DMS 273 (cell line): ENCODE results near the gene OXGR1.
"Not testable (repeated sequence)": the region's sequence is repeated elsewhere in the genome, so short reads cannot be mapped to it uniquely, and the experiment has no call there.

ENCODE experiments used
- DNase-seq: peaks from one replicate; lab custom pipeline; 2025; ENCODE audit not compliant: unreplicated experiment; lab: John Stamatoyannopoulos, UW

Gene OXGR1

DNA sequence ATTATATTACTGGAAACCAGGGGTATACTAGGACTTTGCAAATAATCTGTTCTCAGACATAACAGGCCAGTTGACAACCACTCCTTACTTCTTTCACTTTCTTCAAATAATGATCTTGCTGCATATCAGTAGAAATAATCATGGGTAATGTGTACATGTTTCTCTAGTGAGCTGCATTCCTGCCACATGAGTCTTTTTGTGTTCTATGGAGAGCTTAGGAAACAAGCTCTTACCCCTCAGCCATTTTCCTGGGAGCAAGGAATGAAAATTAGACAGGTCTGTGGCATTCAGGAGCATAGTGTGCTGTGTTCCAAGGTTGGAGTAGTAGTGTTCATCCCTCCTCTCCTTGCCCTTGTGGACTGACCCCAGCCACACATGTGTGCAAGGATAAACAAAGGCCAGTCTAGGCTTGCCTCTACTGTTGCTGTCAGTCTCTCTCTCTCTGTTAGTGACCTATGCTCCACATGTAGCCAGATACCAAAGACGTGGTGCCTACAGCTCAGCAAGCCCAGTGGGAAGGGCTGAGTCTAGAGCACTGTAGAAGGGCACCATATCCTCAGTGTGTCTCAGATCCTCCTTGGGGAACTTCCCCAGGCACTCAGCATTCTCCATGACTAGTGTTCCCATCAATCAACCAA lies 11.5 kb upstream of the OXGR1 start:
- DNase-seq: no peak

DNA sequence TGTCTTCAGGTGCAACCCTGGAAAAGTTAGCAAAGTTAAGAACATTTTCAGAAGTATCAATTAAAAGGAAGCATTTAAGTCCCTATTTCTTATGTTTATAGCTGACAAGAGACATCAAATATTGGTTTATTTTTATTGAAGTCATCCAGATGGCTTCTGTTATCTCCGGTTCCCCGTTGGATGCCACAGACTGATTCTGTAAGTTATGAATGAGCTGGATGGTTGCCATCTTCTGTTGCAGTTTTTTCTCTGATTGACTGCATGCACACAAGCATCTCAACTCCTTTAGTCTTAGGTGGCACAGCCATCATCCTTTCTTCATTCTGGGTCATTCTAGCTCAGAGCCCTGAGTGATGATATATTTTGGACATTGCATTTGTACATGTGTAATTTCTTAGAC lies 10.6 kb upstream of the OXGR1 start:
- DNase-seq: no peak

DNA sequence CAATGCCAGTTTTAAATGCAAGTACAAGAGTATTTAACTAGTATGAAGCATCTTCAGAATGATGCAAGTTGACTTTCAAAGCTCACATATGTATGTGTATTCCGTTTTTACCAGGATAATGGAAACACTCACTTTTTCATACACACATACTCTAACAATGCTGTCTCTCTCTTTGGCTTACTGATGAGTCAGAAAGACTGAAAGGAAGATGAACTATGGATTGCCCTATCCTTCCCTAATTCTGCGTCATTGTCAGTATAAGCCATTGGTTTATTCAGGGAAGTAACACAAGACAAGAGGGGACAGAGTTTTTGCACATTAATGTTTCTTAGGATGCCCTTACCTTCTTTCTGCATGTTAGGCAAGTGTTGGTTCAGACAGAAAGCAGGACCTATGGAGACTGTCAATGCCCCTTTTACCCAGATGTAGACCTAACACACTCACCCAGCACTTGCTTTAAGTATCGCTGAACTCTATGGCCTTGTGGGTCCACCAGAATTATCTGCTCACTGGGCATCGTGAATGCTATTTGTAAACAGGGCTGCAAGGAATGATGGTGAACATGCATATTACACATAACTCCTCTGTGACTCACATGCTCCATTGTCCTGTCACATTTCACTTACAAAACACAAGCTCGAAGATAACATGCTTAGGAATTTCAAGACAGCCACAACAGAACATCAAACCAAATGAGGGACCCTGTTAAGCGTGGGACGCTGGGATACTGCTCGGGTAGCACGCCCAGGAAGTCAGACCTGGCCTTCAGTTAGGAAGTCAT lies 10.0 kb upstream of the OXGR1 start:
- DNase-seq: no peak

DNA sequence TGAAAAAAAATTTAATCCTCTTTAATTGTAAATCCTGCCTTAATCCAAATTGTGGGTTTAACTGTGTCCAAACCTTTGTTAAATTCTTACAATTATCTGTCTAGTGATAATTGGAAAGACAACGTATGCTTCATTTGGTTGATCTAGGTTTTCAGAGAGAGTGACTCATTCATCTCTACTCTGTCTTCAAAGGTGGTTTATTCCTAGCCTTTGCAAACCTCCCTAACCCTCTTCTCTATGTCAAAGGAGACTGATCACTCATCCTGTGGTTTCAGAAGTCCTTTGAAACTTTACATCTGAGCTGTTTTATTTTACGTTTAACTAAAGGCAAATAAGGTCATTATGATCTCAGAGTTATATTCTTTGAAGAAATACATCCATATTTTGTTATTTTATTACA lies 8.8 kb upstream of the OXGR1 start:
- DNase-seq: no peak

DNA sequence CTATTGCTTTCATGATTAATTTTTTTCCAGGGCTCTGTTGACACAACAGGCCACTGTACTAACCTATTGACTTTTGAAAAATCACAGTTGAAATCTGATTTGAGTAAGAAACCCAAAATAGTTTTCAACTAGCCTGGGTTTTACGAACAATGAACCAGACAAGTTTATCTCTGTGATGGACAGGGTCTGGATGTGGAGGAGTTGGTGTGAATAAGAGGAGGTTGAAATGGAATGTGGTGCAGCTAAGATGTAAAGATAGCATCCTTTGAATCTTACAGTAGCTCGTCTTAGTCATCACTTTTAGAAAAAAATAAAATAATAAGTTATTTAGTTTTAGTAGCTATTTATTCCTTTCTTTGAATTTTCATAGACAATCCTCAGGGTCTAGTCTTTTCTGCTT lies 8.3 kb upstream of the OXGR1 start:
- no peak for DNase-seq

DNA sequence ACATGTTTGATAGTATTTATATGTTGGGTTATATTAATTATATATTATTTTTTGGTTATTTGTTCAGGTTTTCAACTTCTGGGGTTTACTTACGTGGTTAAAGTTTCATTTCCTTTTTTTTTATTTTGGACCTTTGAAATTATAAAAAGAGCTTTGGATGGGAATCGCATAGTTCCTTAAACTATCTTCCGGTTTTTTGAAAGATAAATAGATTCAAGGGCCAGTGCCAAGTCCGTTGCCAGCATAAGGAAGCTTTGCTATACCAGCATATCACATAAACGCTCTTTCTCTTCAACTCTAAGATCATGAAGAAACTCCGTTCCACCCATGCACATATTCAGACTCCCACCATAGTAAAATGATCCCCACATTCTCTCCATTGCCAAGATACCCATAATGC lies 7.4 kb upstream of the OXGR1 start:
- DNase-seq: no peak

DNA sequence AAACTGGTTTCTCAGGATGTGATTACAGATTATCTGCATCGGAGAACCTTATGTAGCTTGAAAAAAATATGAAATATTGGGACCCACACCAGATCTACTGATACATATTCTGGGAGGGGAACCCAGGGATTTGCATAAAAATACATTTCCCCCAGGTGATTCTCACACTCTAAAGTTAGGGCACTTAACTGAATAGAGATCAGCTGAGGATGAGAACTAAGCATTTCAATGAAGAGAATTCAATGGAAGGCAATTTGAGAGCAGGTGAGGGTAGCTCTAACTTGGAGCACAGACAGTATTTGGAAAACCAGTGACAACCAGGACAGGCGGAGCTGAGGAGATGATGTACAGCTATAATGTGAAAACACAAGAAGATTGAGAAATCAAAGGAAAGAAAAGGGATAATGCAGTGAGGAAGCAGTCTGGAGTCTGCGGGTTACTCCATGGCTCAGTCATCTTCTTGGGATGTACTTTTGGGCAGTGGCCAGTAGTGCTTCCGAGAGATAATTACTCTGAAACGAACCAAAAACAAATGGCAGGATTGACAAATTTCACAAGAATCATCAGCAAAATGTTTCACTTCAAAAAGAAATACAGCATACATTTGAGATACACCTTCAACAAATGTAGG lies 6.1 kb upstream of the OXGR1 start:
- no peak for DNase-seq

DNA sequence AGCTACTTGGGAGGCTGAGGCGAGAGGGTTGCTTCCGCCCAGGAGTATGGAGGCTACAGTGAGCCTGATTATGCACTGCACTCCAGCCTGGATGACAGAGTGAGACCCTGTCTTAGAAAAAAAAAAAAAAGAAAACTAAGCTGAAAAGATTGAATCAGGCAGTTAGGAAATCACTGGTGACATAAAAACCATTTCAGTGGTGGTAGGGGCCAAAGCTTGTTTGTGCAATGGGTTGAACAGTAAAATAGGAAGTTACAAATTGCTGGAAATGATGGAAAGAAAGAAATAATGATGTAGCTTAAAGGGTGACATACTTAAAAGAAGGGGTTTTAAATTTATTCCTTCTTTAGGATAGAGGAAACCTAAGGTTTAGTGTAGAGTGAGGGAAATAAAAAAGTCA lies 4.8 kb upstream of the OXGR1 start:
- no peak for DNase-seq

DNA sequence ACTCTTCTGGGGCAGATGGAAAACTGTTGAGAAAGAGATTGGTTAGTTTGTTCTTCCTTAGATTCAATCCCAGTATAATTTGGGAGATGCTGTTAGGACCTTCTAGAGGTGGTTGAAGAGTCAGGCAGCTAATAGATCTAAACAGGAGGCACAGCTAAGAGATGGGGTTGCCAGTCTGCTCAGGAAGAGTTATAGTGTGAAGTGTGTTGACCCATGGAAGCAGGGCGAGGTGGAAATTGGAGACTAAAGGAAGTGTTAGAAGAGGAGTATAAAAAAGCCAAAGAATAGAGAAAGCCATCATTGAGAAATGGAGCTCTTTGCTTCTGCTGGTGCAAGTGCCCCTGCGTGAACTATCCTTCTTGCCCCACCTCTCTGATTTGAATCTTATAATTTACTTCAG lies 3.8 kb upstream of the OXGR1 start:
- DNase-seq: no peak

DNA sequence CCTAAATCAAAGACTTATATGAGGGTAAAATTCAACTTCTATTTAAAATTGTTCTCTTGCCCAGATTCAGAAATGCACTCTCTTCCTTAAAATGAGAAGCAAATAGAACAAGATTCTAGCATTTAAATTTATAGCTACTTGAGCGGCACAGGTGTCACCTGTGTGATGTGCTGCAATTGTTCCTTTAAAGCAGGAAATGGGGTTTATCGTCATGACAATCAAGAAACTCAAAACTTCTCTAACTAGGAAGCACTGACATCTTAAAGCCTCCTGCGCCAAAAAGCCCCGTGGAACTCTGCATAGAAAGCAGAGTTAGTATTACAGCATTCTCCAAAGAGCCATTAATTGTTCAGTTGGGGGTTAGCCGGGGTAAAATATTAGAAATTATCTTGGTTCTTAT lies 2.6 kb upstream of the OXGR1 start:
- no peak for DNase-seq

DNA sequence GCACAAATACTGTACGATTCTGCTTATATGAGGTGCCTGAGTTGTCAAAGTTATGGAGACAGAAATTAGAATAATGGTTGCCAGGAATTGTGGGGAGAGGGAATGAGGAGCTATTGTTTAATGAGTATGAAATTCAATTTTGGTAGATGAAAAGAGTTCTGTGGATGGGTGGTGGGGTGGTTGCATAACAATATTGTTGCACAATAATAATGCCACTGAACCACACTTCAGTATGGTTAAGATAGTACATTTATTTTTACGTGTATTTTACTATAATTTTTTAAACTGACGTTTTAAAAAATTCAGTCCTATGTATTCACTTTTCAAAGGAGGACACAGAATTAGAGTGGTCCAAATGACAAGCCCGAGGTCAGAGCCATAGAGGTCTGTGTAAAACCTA lies 1.8 kb upstream of the OXGR1 start:
- no peak for DNase-seq

DNA sequence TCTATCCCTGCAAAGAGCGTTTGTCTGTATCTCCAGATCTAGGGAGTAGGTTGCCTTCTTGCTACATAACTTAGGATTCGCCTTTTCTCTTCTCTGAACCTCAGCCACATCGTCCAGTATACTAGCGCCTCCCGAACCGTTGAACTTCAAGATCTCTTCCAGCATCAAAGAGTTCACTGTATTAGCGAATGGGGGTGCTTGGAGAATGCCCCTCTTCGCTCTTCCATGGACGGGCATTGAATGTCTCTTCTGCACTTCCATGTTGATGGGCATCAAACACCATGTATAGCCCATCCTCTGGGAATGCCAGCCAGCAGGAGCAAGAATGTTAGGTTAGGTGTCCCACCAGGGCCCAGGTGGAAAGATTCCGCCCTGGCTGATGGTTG lies 575 bp upstream of the OXGR1 start:
- no peak for DNase-seq

DNA sequence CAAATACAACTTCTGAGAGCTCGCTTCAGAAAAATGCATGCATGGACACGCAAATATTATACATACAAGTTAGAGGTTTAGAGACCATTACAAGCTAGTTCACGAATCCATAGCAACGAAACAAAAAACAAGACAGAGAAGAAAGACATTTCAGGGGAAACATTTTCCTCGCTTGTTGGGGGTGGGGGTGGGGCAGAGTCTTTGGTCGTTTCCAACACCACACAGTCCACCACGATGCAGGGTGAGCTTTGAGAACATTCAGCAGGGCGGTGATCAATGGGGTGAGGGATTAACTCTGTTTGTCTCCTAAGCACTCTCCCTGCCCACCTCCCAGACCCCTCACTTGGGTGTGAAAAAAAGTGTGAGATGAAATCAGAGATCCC lies 651 bp downstream of the OXGR1 start:
- peak; percentile 22 for DNase-seq

DNA sequence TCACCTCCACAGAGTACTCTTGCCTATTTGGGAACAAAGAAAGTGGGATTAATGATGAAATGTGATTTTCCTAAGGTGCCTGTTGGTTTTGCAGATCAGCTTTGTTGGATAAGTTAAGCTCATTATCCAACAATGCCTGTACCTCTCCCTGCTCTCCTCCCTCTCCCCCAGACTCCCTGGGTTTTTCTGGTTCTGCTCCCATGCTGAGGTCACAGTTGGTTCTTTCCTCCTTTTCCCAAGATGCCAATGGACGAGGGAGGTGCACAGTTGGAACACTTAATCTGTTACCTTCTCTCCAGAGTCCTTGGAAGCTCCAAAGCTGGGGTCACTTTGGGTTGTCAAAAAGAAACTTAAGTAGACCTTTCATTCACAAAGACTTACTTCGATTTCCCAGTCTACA lies 1.6 kb downstream of the OXGR1 start:
- DNase-seq: no peak

DNA sequence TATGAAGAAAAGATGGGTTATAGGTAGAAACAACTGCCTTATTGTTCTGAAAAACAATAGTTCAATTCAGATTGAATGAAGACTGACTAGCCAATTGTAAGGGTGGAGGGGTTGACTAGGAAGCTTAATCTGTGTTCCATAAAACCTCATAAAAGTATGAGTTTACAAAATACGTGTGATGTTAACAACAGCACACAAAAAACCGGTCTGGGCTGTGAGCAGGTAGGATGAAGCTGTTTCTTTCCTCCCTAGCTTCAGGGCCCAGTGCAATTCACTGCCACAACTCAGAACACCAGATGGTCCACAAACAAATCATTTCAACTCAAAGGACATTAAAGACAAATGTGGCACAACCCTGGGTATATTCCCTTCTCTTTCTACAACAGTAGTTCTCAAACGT lies 3.2 kb downstream of the OXGR1 start:
- DNase-seq: no peak

DNA sequence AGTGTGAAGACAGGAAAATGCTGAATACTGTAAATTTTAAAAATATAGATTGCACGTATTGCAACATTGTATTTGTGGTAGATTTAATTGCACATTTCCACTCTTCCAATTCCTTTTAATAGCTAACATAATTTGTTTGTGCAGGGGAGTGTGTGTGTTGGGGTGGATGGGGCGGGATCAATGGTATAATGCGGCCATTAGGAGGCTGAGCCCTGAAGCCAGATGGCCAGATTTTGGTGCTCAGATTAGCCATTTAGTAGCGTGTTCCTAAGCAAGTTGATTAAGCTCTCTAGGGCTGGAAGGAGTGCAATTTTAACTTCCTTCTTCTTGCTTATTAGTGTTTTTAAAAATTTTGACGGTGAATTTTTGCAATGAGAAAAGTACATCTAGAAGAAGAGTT lies 5.8 kb downstream of the OXGR1 start:
- no peak for DNase-seq

DNA sequence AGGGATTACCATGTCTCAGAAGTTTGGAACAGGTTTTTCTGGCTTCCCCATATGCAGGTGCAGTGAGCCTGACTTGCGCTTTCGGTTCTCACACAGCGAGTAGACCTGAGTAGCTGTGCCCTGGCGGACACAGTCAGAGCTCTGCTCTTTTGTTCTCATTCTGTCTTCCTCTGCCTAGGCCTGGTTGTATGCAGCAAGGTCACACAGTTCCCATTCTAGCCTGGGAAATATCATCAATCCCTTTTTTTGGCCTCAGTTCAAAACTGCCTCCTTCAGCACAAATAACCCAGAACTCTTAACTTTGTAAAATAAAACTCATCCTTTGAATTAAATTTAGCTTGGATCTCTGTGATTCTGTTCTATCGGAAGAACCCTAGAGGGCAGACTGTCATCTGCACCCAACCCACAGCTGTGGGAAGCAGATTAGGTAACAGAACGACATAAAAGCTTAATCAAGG lies 10.2 kb downstream of the OXGR1 start:
- no peak for DNase-seq

DNA sequence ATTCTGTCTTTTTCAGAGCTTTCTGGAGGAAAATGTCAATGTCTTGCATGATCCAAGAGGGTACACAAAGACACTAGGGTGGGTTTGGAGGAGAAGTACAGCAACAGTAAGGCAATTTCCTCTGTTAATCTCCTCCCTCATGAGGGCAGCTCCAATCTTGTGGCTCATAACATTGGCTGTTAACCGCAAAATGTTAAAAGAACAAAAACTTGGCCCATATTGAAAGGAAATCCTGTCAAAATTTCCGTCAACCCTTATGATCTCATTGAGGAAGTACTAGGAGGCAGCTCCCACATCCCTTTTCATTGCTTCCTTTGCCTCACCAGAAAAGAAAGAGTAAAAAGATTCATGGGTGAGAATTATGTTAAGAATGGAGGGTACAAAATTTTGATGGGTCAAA lies 11.6 kb downstream of the OXGR1 start:
- no peak for DNase-seq

DNA sequence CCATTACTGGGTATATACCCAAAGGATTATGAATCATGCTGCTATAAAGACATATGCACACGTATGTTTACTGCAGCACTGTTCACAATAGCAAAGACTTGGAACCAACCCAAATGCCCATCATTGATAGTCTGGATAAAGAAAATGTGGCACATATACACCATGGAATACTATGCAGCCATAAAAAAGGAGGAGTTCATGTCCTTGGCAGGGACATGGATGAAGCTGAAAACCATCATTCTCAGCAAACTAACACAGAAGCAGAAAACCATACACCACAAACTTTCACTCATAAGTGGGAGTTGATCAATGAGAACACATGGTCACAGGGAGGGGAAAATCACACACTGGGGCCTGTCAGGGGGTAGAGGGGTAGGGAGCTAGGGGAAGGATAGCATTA lies 14.4 kb downstream of the OXGR1 start:
- DNase-seq: not testable (repeated sequence)

DNA sequence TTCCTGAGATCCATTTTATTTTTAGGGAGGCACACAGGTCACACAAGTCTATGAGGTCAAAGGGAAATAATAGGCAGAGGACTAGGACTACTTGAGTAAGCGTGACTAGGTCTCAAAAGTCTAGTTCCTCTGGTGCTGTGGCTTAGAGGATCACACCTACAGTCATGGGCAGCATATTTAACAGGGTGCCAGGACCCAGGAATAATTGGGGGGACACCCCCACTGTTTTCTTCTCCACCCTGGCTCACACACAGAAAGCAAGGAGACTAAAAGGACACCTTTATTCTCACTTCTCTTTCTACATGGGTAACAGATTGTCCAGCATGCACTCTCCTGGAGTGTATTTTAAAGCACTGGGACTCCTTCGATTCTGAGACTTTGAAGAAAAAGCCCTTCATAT lies 26.2 kb downstream of the OXGR1 start:
- DNase-seq: peak; percentile 0

DNA sequence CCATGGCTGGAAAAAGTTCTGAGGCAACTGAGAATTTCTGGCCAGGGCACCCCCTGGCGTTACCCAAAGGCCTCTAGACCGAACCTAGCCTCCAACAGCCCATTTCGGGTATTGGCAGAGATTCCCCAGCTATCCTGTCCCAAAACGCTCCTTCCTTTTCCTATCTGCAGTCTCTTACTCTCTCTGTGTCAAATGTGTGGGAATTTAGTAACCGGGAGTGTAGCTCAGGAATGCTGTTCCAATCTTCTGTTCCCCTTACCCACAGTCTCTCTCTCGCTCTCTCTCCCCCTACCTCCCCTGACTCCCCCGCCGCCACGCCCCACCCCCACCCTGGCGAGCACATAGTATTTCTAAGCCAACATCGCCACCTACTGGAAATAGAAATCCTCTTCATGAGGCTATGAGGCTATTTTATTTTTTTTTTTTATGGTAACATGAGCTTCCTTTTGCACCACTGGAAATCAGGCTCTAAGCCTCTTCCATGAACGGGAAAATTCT lies 27.0 kb downstream of the OXGR1 start:
- DNase-seq: peak; percentile 16

DNA sequence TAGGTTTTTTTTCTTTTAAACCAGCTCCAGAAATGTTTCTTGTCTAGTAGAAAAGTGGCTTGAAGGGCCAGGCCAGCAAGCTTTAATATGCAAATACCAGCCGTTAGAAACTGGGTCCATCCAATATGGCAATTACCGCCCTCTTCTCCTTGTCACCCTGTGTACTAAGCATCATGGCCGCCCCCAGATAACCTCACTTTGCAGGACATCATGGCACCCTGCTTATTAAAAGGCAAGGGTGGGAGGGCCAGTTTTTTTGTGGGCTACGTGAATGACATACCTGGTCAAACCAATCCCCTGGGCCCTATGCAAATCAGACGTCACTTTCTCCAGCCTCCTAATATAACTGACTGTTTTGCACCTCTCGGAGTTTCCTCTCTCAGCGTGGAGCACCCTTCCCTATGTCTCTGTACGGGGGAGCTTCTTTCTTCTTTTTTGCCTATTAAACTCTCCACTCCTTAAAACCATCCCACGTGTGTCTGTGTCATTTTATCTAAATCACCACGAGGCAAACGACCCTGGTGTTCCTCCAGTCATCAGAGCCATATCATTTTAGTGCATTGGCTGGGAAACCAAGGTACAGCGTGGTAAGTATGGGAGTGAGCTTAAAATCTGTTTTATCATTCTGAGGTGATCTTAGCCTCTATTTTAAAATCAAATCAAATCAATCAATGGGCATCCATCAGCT lies 27.7 kb downstream of the OXGR1 start:
- no peak for DNase-seq
